GM19099 (cell line): ENCODE data around the gene POC1A.

Source experiments
- POLR2A ChIP-seq: IDR thresholded peaks from 3 replicates; pipeline ENCODE4 v1.6.1; 2011; ENCODE audit warnings: low read depth; ENCODE audit not compliant: insufficient read length; ENCODE audit errors: extremely low read depth

POC1A gene

DNA sequence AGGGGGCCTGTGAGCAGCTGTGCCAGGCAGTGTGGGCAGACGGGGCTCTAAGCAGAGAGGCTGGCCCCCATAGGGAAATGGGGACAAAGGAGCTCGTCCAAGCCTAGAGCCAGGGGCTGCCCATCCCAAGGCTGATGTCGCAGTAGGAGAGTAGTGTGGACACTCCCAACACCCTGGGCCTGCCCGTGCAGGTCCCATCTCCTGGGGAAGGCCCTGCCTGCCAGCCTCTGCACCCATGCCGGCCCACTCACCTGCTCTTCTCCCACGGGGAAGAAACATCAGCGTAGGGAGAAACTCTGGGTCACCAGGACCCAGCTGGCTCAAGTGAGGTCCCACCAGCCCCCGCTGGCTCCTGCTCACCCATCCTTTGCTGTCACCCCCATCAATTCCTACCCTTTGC is 87.2 kb downstream of the POC1A start:
- no peak for TF ChIP-seq POLR2A

DNA sequence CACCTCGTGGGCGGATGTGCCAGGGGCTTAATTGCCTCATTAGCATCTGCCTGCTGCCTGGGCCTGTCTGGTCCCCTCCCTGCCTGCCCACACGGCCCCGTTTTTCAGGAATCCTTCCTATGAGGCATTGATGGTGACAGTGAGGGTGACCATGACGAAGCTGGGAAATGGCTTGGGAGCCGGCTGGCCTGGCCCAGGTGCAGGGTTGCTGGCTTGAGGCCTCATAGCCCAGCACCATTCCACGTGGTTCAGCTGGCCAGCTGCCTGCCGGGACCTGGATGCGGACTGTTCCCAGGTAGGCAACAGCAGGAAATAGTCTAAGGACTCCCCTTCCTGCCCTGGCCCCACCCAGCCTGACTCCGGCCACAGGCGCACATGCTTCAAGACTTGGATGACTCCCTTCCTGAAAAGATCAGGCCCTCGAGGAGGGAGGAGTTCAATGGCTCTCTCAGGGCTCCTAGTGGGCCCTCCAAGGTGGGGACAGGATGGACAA is 88.9 kb downstream of the POC1A start:
- no peak for TF ChIP-seq POLR2A

DNA sequence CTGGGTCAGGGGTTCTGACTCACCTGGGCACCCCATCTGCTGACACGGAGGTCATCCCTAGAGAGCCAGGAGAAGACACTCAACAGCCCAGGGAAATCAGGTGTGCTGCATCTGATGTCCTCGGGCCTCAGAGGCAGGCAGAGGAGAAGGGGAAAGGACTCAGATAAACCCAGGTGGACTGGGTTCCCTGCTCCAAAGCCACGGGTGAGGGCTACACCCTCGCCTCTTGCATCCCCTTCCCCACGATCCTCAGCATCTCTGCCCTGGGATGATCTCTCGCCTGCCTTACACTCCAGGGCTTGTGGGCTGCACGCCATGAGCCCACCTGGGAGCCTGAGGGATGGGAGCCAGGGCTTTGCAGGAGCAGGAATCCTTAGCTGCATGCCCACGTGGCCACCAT is 89.7 kb downstream of the POC1A start:
- no peak for TF ChIP-seq POLR2A

DNA sequence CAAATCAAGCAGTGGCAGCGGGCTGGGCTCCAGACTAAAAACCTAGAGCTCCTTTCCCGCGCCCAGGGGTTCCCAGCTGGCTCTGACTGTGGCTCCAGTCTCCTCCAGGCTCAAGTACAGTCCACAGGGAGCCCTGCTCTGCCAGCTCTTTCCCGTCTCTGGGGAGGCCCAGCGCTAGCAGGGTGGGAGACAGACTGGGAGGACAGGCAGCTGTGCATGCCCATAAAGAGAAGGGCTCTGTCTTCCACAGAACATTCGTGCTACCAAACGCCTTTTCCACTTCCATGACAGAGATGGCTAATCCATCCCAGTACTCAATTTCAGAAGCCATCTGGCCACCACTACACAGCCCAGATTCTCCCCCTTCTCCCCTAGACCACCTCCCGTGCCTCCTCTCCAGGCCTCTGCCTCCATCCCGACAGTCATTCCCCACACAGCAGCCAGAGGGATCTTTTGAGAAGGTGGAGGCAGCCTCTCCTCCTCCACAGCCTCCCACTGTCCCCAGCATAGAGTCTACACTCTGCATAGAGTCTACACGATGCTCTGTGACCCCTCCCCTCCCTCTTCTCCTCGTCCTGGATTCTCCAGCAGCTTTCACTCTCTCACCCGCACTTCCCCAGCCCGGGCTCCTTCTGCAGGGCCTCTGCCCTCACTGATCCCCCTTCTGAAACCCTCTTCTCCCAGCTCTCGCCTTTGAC is 91.0 kb downstream of the POC1A start:
- TF ChIP-seq POLR2A: no peak

DNA sequence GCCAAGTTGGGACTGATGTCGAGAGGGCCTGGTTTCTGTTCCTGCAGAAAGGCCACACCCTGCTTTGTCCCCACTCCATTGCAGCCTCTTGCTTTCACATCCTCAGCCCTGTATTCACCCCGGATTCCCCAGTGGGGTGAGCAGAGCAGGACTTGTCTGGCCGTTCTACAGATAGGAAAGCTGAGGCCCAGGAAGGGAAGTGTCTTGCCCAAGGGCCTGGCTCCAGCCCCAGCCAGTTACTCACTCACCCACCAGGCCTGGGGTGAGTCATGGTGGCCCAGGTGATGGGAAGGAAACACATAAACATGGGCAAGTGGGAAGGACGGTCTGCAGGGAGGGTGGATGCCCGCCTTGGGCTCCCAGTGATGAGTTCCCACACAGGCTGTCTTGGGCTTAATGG is 91.7 kb downstream of the POC1A start:
- TF ChIP-seq POLR2A: no peak

DNA sequence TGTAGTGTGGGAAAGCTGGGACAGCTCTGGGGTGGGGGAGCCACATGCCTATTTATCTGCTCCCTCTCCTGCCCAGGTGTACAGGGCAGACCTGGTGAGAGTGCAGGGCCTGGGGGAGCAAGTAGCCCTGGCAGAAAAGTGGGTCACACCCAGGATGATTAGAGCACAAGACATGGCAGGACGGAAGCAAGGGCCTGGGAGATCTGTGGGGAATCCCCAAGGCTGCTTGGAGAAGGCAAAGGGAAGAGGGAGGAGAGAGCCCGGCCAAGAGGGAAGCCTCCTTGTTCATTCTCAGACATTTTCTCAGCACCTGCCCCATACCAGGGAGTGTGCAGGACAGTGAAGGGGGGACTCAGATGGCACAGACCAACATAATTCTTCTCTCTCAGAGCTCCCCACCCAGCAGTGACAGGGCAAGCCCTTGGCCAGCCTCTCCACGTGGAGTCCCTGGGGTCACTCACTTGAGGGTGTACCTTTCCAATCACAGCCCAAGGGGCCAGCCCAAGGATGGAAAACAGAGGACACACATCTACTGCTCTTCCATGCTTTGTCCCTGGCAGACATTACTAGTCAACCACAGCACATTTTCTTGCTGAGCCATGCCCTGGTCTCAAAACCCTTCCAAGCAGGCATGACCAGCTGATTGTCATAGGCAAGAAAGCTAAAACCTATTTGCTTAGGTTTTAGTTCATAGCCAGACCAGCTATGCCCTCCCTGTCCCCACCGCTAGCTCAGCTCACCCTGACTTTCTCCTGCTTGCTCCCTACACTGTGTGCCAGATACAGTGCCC is 92.9 kb downstream of the POC1A start:
- no peak for TF ChIP-seq POLR2A

DNA sequence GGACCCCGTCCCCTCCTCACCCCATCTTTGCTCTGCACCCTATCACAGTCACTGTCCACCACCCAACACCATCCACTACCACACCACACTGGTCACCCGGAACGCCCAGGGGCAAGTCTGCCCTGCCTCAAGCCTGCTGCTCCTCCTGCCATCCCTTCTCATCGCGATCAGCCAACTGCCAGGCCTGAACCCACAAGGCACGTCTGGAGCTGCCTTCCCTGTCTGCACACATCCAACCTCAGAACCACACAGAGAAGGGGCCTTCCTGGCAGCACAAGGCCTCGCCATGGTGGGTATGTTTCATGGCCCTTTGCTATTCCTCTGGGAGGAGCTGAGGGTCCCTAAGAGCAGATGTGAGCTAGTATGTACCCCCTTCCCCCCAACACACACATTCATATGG is 94.4 kb downstream of the POC1A start:
- no peak for TF ChIP-seq POLR2A

DNA sequence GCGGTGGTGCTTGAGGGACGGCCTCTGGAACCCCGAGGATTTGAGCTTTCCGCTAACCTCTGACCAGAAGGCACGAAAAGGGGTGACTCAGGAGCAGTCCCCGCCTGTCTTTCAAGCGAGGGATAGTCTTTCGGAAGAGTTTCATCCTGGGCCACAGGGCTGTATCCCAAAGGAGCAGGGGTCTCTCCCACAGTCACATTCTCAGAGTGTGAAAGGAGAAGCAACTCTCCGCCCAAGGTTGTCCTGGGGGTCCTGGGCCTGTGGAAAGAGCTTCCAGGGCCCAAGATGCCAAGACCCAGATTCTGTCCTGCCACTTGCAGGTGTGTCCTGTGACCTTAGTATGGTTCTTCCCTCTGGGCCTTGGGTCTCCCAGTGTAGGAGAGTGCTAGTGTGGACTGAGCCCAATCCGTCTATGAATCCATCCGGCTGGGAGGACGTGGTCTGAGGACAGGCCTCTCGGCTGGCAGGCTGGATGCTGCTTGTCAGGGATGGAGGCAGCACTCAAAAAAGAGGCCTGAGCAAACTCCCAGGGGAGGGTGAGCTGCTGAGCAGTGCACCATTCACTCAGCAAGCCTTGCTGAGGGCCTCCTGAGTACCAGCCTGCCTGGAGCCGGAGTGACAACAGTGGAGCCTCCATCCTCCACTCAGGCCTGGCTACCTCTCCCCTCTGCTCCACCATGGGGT is 96.3 kb downstream of the POC1A start:
- no peak for TF ChIP-seq POLR2A

DNA sequence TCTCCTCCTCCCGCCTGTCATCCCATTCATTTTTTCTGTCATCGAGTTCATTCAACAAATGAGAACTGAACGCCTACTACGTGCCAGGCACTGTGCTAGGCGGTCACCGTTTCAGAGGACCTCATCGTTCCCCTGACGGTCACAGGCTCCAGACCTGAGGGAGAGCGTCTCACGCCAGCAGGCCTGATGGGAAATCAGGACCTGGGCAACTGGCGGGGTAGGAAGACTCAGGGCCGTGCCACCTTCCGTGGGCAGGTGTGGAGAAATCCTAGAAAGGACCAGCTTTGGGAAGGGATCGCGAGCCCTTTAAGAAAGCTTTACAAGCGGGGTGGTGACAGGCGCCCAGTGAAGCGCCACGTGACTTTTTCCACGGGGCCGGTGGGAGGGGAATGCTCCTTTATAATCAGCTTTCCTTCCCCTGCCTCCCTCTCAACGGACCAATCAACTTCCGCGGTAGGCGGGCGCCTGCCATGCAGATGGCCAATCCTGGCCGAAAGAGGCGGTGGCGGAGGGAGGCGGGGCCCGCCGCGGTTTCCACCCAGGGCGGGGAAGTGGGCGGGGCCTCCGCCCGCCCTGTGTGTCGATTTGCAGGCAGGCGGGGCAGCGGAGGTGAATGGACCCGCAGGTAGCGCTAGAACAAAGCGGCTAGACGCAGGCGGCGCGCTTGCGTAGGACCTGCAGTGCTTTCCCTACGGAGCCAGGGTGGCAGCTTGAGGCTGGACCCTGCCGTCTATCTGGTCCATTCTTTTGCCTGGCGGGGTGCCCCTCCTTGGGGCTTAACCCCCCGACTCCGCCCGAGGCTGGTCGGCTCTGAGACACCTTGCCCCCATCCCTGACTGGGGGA is 97.0 kb downstream of the POC1A start:
- peak; percentile 56 for TF ChIP-seq POLR2A

DNA sequence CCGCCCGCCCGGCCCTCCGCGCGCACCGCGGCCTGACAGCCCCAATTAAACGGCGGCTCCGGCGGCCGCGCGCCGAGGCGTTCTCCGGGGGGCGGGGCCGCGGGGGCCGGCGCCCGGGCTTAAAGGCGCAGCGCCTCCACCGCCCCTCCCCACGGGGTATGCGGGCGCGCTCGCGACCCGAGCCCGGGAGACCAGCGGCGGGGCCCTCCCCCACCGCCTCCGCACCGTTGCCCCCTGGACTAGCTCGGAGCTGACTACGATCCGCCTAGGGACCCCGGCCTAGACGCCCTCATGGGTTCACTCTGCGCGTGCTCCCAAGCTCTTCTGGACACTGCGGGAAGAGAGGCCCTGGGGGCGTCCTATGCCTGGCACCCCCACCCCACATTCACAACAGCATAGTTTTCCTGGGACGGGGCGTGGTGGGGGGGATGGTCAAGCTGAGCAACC is 97.7 kb downstream of the POC1A start, which contains the start of gene DUSP7:
Gene DUSP7, minus strand, starts transcription at position 51 of the 447 bp plus-strand sequence. CDS start 205 bp downstream, outside the sequence.
- TF ChIP-seq POLR2A: peak; percentile 39

DNA sequence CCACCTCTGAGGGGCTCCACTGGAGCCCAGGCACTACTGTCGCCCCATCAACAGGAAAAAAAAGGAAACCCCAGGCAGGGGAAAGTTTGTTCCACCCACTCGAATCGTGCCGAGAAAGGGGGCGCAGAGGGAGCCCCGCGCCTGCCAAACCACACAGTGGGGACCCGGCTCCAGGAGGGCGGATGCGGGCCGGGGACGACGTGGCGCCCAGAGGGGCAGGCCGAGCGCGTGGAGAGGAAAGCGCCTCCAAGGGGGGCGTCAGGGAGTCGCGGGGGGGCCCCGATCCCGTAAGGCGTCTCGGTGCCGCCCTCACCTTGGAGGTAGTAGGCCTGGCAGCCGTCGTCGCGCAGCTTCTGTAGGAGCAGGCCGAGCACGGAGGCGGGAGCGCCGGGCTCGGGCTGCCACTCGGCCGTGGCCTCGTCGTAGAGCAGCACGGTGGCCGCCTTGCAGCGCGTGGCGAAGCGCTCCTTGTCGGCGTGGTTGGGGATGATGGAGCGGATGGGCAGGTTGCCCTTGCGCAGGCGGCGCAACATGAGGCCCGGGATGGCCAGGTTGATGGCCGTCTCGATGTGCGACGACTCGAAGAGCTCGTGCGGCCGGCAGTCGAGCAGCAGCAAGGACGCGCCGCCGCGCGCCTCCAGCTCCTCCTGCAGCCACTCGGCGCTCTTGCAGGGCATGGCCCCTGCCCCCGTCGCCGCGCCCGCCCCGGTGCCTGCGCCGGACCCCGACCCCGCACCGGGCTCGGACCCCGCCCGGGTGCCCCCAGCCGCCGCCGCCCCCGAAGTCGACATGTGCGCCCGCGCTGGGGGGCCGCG is 98.5 kb downstream of the POC1A start:
- TF ChIP-seq POLR2A: no peak

DNA sequence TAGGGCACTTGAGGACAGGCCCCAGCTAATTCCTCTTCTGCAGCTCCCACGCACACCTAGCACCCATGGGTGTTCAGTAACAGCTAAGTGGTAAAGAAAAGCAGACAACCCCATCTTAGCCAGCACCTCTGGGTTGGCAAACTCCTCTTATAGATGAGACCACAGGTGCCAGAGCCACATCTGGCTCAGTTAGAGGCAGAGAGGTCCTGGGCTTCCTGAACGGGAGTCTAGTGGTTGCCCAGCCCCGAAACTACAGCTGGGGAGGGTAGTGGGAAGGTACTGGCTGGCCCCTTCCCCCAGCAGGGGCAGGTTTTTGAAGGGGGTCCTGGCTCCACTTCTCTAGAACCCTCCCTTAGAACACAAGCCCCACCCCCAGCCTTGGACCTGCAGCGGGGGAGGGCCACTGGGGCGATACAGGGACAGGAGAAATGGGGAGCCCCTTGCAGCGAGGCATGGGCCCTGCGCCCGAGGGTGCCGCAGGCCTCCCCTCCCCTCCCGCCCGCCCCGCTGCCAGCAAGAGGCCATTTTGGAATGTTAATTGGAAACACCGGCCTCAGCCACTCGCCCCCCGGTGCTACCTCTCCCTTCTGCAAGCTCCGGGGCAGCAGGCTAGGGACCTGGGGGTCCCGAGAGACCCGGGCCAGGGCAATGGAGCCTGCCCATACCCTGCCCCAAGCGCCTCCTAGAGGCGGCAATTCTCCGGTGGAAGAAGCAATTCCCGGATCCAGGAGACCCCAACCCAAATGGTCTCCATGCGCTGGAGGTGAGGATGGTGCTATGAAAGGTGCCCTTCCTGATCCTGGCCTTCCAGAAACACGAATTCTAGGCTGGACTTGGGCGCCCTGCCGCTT is 99.3 kb downstream of the POC1A start:
- TF ChIP-seq POLR2A: peak; percentile 19

DNA sequence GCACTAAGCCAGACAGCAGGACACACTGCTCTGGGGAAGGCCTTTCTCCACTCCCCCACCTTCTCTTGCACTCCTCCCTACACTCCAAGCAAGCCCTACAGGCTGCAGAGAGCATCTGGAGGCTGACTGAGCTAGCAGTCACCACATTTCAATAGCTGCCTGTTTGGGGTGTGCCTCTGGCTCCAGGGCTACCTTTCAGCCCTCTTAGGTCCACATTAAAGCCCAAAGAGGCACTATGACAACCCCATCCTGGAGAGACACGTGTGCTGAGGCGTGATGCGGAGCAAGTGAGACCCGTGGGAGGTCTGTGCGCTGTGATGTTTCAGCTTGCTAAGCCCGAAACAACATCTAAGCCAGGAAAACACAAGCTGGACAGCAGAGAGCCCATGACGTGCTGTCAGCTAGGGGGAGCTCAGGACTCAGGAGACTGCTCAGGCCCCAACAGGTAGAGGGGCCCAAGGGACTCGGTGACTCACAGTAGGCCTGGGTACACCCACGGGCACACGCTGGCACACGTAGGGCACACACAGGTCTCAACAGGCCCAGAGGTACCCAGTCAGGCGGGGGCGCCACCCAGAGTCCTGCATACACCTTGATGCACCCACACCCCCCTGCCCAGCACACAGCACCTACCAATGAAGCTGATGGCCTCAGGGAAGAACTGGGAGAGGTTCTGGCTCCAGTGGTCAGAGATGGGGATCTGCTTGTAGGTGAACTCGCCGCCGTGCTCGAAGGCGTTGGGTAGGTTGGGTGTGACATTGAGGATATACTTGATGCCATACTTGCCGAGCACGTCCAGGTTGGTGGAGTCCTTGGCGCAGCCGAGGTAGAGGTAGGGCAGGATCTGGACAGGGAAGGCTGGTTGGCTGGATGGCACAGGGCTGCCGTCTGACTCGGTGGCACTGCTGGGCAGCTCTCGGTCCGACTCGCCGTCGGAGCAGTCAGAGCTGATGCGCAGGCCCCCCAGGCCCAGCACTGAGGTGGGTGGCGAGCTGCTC is 100.6 kb downstream of the POC1A start:
- TF ChIP-seq POLR2A: no peak
